ENCODE data around the gene DPYSL4. TPM values are rescaled to one million over a fixed set of nuclear protein-coding genes. Genes with fewer than 3 reads are reported as not detected.

Gene DPYSL4
- total RNA-seq, 1 donor from 2014 or later: 26.1 TPM

- no peaks in the 10 kb centered on the region for H3K27me3 ChIP-seq (ENCODE audit: insufficient read depth, low read length)
- no peaks in the 10 kb centered on the region for H3K79me2 ChIP-seq (ENCODE audit: insufficient read depth, low read length)
- no peak overlapping the region for H3K4me3 ChIP-seq (ENCODE audit: insufficient read depth, low read depth, low read length)
- FAIRE-seq (no peak), DNase-seq (ENCODE audit: low read depth) (no peak)
- peaks cover 6% of the 10 kb centered on the region for H3K27me3 Mint-ChIP-seq (ENCODE audit: low read depth, unreplicated experiment)
- H3K4me3 Mint-ChIP-seq (ENCODE audit: unreplicated experiment): no peak overlapping the region
- peaks cover 2% of the 10 kb centered on the region for H3K4me1 Mint-ChIP-seq (ENCODE audit: low read depth, unreplicated experiment)
- no peaks in the 10 kb centered on the region for H3K36me3 ChIP-seq (ENCODE audit: insufficient read depth, low read length)
- H3K9me3 Mint-ChIP-seq (ENCODE audit: unreplicated experiment): no peaks in the 10 kb centered on the region
- H3K27ac Mint-ChIP-seq (ENCODE audit: unreplicated experiment): no peak overlapping the region
- H3K27ac ChIP-seq (ENCODE audit: low read depth, low read length): no peak overlapping the region
- no peak for TF ChIP-seq EZH2 (IDR thresholded peaks at IDR 0.05; ENCODE audit: insufficient read depth, low read length)
- TF ChIP-seq CTCF (IDR thresholded peaks at IDR 0.05; ENCODE audit: insufficient read depth, low read depth, low read length): no peak
- H3K36me3 Mint-ChIP-seq (ENCODE audit: low read depth, unreplicated experiment): peaks cover 14% of the 10 kb centered on the region
- H2AFZ ChIP-seq (ENCODE audit: low read depth, low read length): no peak overlapping the region
- no peaks in the 10 kb centered on the region for H4K20me1 ChIP-seq (ENCODE audit: insufficient read depth, low read length)
- H3K9me3 ChIP-seq (ENCODE audit: insufficient read depth, low read depth, low read length): no peaks in the 10 kb centered on the region
- no peak overlapping the region for H3K4me2 ChIP-seq (ENCODE audit: low read length)
- no peak overlapping the region for H3K9ac ChIP-seq (ENCODE audit: low read length)
- no peaks in the 10 kb centered on the region for H3K4me1 ChIP-seq (ENCODE audit: insufficient read depth, low read length)
These were observed 37.8 kb downstream of the DPYSL4 start for GRCh38 chr10:132224343-132225072.

GRCh38 chr10:132225073-132225848 lies 38.5 kb downstream of the DPYSL4 start:
- no peak for TF ChIP-seq CTCF (IDR thresholded peaks at IDR 0.05; ENCODE audit: insufficient read depth, low read depth, low read length)
- no peak for TF ChIP-seq EZH2 (IDR thresholded peaks at IDR 0.05; ENCODE audit: insufficient read depth, low read length)
- H3K79me2 ChIP-seq (ENCODE audit: insufficient read depth, low read length): no peaks in the 10 kb centered on the region
- no peak overlapping the region for H3K9ac ChIP-seq (ENCODE audit: low read length)
- DNase-seq (ENCODE audit: low read depth): no peak
- no peaks in the 10 kb centered on the region for H3K27me3 ChIP-seq (ENCODE audit: insufficient read depth, low read length)
- no peak overlapping the region for H3K4me3 ChIP-seq (ENCODE audit: insufficient read depth, low read depth, low read length)
- no peaks in the 10 kb centered on the region for H4K20me1 ChIP-seq (ENCODE audit: insufficient read depth, low read length)
- H3K4me2 ChIP-seq (ENCODE audit: low read length): no peak overlapping the region
- Mint-ChIP-seq H3K4me3 (ENCODE audit: unreplicated experiment) (no peak overlapping the region), H3K9me3 (ENCODE audit: unreplicated experiment) (no peaks in the 10 kb centered on the region), H3K27me3 (ENCODE audit: low read depth, unreplicated experiment) (peaks cover 6% of the 10 kb centered on the region), H3K27ac (ENCODE audit: unreplicated experiment) (no peak overlapping the region), H3K4me1 (ENCODE audit: low read depth, unreplicated experiment) (peaks cover 2% of the 10 kb centered on the region), H3K36me3 (ENCODE audit: low read depth, unreplicated experiment) (peaks cover 12% of the 10 kb centered on the region)
- no peak overlapping the region for H3K27ac ChIP-seq (ENCODE audit: low read depth, low read length)
- no peak for FAIRE-seq
- no peak overlapping the region for H2AFZ ChIP-seq (ENCODE audit: low read depth, low read length)
- H3K4me1 ChIP-seq (ENCODE audit: insufficient read depth, low read length): no peaks in the 10 kb centered on the region
- no peaks in the 10 kb centered on the region for H3K36me3 ChIP-seq (ENCODE audit: insufficient read depth, low read length)
- no peaks in the 10 kb centered on the region for H3K9me3 ChIP-seq (ENCODE audit: insufficient read depth, low read depth, low read length)

GRCh38 chr10:132225849-132226205 lies 39.1 kb downstream of the DPYSL4 start:
- no peaks in the 10 kb centered on the region for H4K20me1 ChIP-seq (ENCODE audit: insufficient read depth, low read length)
- peaks cover 3% of the 10 kb centered on the region for H3K27me3 Mint-ChIP-seq (ENCODE audit: low read depth, unreplicated experiment)
- no peak overlapping the region for H3K27ac Mint-ChIP-seq (ENCODE audit: unreplicated experiment)
- H3K9me3 Mint-ChIP-seq (ENCODE audit: unreplicated experiment): no peaks in the 10 kb centered on the region
- peaks cover 2% of the 10 kb centered on the region for H3K4me1 Mint-ChIP-seq (ENCODE audit: low read depth, unreplicated experiment)
- FAIRE-seq (no peak), DNase-seq (ENCODE audit: low read depth) (no peak)
- H3K9ac ChIP-seq (ENCODE audit: low read length): no peak overlapping the region
- no peaks in the 10 kb centered on the region for H3K4me1 ChIP-seq (ENCODE audit: insufficient read depth, low read length)
- H3K4me2 ChIP-seq (ENCODE audit: low read length): no peak overlapping the region
- no peaks in the 10 kb centered on the region for H3K36me3 ChIP-seq (ENCODE audit: insufficient read depth, low read length)
- no peaks in the 10 kb centered on the region for H3K9me3 ChIP-seq (ENCODE audit: insufficient read depth, low read depth, low read length)
- H2AFZ ChIP-seq (ENCODE audit: low read depth, low read length): no peak overlapping the region
- H3K4me3 ChIP-seq (ENCODE audit: insufficient read depth, low read depth, low read length): no peak overlapping the region
- H3K27me3 ChIP-seq (ENCODE audit: insufficient read depth, low read length): no peaks in the 10 kb centered on the region
- peaks cover 7% of the 10 kb centered on the region for H3K36me3 Mint-ChIP-seq (ENCODE audit: low read depth, unreplicated experiment)
- H3K4me3 Mint-ChIP-seq (ENCODE audit: unreplicated experiment): no peak overlapping the region
- H3K79me2 ChIP-seq (ENCODE audit: insufficient read depth, low read length): no peaks in the 10 kb centered on the region
- no peak overlapping the region for H3K27ac ChIP-seq (ENCODE audit: low read depth, low read length)
- no peak for TF ChIP-seq EZH2 (IDR thresholded peaks at IDR 0.05; ENCODE audit: insufficient read depth, low read length)
- no peak for TF ChIP-seq CTCF (IDR thresholded peaks at IDR 0.05; ENCODE audit: insufficient read depth, low read depth, low read length)

All from astrocyte (in vitro differentiated cells and primary cell).